NB4 (cell line): Measurements from ENCODE around the gene TTLL1.

ENCODE experiments used
- MAX ChIP-seq: IDR thresholded peaks from 2 replicates; pipeline ENCODE4 v1.6.1; 2011; ENCODE audit warnings: low read depth, low read length
- MYC ChIP-seq: IDR thresholded peaks from 2 replicates; pipeline ENCODE4 v1.6.1; 2011; ENCODE audit warnings: low read depth, low read length
- POLR2A ChIP-seq: IDR thresholded peaks from 2 replicates; pipeline ENCODE4 v1.6.1; 2011; ENCODE audit warnings: mild to moderate bottlenecking; ENCODE audit not compliant: insufficient read length; ENCODE audit errors: extremely low read depth
- TF ChIP-seq, protein P1 (sequence below): IDR thresholded peaks from one replicate; pipeline ENCODE4 v1.5.1; 2012; ENCODE audit warnings: low read depth, low read length

DNA sequence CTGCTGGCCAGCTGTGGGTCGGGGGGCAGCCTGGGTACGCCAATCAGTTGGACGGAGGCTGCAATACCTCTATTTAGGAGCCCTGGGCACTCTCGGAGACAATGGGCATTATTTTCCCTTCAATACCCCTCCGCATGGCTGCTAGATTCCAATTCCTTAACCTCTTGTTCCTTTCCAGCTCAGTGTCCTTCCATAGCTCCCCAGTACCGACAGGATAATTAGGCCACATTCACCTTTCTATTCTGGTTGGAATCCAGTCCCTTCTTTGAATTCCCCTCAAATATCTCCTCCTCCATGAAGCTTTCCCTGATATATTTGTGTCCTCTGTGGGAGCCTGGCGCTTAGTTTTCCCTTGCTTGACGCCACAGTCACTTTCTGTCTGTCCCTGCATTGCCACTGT is 17.1 kb upstream of the TTLL1 start:
- TF ChIP-seq MAX (no peak), POLR2A (no peak), MYC (no peak)
- TF ChIP-seq, protein P1, sequence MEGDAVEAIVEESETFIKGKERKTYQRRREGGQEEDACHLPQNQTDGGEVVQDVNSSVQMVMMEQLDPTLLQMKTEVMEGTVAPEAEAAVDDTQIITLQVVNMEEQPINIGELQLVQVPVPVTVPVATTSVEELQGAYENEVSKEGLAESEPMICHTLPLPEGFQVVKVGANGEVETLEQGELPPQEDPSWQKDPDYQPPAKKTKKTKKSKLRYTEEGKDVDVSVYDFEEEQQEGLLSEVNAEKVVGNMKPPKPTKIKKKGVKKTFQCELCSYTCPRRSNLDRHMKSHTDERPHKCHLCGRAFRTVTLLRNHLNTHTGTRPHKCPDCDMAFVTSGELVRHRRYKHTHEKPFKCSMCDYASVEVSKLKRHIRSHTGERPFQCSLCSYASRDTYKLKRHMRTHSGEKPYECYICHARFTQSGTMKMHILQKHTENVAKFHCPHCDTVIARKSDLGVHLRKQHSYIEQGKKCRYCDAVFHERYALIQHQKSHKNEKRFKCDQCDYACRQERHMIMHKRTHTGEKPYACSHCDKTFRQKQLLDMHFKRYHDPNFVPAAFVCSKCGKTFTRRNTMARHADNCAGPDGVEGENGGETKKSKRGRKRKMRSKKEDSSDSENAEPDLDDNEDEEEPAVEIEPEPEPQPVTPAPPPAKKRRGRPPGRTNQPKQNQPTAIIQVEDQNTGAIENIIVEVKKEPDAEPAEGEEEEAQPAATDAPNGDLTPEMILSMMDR = no peak
